Stimulated activated CD4-positive, alpha-beta T cell treated with anti-CD3 and anti-CD28 coated beads, Interleukin-12 subunit alpha, Interleukin-12 subunit beta, amount 100 ng/mL, for 48 hours (primary cell): ENCODE data around the gene MPRIP.
A peak's percentile ranks its signal among the peaks of the same experiment; 100 is the strongest.
"Not testable (repeated sequence)": the region's sequence is repeated elsewhere in the genome, so short reads cannot be mapped to it uniquely, and the experiment has no call there.

Experiments used
- DNase-seq, 3 donors: peaks; one replicate each; pipeline ENCODE4 v3.0.0-alpha.2; 2020; ENCODE audit warnings: low read depth in 2 of 3, low spot score in 1 of 3

MPRIP gene, protein sequence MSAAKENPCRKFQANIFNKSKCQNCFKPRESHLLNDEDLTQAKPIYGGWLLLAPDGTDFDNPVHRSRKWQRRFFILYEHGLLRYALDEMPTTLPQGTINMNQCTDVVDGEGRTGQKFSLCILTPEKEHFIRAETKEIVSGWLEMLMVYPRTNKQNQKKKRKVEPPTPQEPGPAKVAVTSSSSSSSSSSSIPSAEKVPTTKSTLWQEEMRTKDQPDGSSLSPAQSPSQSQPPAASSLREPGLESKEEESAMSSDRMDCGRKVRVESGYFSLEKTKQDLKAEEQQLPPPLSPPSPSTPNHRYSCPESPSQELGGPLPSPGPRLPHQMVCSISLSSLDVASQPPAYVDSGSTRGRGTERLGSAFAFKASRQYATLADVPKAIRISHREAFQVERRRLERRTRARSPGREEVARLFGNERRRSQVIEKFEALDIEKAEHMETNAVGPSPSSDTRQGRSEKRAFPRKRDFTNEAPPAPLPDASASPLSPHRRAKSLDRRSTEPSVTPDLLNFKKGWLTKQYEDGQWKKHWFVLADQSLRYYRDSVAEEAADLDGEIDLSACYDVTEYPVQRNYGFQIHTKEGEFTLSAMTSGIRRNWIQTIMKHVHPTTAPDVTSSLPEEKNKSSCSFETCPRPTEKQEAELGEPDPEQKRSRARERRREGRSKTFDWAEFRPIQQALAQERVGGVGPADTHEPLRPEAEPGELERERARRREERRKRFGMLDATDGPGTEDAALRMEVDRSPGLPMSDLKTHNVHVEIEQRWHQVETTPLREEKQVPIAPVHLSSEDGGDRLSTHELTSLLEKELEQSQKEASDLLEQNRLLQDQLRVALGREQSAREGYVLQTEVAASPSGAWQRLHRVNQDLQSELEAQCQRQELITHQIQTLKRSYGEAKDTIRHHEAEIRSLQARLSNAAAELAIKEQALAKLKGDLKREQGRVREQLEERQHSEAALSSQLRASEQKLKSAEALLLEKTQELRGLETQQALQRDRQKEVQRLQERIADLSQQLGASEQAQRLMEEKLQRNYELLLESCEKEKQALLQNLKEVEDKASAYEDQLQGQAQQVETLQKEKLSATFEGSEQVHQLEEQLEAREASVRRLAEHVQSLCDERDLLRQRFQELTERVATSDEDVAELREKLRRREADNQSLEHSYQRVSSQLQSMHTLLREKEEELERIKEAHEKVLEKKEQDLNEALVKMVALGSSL (N-terminal part only)

DNA sequence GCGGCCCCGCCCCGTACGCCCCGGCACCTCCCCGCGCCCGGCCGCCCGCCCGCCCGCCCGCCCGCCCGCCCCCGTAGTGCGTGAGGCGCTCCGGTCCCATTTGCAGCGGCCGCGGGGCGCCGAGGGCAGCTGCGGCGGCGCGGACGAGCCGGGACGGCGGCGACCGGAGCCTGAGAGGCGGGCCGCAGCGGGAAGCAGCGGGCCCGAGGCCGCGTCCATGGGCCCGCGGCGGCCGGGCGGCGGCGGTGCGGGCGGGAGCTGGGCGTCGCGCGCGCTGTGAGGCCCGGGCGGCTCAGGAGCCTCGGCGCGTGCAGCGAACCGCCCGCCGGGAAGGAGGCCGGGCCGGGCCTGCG is at the start of gene MPRIP:
Gene MPRIP (plus strand): TSS at position 74 of the 353 bp plus-strand sequence. CDS start 392 bp downstream, outside the sequence.
- DNase-seq, result no peak

DNA sequence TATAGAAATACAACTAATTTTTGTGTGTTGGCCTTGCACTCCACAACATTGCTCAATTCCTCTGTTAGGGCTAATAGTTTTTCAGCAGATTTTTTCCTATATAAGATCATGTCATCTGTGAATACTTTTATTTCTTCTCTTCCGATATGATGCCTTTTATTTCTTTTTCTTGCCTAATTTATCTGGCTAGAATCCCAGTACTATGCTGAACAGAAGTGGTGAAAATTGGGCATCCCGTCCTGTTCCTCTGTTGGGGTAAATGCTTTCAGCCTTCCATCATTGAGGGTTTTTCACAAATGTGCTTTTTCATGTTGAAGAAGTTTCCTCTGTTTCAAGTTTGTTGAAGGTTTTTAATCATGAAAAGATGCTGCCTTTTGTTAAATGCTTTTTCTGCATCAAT is 47.6 kb upstream of the MPRIP start:
- DNase-seq, result no peak

DNA sequence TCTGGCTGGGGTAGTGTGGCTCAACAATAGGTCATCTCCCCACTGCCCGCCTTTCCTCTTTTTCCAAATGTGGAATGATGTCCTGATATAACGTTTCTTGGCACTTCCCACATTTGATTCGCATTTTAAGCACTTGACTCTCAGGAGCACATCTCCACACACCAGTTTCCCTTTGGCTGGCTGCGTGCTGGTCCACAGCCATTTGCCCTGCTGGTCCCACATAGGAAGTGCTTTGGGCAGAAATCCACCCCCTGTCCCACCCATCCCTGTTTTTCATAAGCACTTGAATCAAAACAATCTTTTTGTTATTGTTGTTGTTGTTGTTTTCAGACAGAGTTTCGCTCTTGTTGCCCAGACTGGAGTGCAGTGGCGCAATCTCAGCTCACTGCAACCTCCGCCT is 46.3 kb upstream of the MPRIP start:
- DNase-seq, result no peak

DNA sequence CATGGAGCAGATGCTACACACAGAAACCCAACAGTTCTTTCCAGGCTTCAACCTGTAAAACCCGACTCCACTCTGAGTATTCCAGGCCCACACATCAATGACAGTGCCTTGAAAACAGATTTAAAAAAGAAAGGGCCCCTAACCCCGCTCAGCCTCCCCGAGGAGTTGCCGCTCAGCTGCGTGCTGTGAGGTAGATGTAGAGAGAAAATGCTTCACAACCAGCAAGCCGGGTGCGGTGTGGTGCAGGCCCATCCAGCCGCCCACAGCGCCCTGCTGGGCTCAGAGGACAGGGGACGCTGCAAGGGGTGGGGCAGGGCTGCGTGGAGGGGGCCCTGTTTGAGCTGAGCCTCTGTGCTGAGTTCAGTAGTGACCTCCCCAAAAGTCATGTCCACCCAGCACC is 45.5 kb upstream of the MPRIP start:
- not testable (repeated sequence) for DNase-seq

DNA sequence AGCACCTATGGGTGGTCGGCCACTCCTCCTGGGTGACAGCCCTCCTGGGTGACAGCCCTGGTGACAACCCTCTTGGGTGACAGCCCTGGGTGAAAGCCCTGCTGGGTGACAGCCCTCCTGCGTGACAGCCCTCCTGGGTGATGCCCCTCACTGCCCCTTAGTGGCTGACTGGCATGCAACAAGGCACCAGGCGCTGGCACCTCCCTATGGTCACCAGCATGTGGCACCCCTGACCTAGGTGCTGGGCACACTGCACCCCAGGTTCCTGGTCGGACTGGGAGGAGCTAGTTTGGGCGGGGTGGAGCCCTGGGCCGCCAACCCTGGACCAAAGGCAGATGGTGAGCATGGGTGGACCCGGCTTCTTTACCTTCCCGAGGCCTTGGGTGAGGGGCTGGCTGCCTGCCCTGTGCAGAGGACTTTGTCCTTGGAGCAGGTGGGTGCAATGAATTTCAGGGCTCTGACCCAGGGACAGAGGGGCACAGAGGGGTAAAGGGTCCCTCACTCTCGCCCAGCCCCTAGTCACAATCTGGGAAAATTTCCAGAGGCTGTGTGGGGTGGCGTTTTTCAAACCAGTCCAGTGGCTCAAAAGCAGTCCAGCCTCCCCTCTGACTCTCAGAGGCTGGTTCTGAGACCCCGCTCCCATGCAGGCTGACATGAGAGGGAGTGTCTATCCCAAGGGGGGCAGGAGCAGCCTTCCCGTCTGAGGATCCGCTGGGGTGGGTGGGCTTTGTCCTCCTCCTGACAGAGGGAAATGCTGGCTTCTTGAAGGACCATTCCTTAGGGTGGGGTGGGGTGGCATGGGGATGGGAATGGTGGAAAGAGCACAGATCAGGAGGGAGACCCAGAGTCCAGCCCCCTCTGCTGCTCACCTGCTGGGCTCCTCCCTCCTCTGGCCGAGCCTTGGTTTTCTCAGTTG is 44.5 kb upstream of the MPRIP start:
- DNase-seq, result peak in 1 of 3 donors; percentile 73

DNA sequence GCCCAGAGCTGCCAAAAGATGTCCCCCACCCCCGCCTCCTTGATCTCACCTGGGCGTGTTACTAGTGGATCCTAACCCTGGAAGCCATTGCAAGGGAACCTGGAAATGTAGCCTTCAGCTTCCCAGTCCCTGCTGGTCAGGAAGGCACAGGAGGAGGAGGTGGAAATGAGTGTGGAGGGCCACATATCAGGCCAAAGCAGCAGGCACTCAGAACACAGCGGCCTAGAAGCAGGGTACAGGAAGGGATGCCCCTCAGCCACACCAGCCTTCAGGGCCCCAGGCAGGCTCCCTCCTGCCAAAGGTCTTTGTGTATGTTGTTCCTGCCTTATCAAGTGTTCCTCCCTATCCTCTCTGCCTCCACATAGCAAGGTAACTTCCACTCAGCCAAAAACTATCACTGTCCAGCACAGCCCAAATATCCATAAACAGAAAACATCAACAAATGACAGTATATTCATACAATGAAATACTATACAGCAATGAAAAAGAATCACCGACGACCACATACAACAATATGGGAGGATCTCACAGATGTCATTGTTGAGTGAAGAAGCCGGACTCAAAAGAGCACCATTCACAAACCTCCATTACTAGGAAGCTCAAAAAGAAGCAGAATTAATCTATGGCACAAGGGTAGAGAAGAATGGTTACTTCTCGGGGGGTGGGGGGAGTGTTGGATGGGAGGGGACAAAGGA is 42.2 kb upstream of the MPRIP start:
- no peak for DNase-seq

DNA sequence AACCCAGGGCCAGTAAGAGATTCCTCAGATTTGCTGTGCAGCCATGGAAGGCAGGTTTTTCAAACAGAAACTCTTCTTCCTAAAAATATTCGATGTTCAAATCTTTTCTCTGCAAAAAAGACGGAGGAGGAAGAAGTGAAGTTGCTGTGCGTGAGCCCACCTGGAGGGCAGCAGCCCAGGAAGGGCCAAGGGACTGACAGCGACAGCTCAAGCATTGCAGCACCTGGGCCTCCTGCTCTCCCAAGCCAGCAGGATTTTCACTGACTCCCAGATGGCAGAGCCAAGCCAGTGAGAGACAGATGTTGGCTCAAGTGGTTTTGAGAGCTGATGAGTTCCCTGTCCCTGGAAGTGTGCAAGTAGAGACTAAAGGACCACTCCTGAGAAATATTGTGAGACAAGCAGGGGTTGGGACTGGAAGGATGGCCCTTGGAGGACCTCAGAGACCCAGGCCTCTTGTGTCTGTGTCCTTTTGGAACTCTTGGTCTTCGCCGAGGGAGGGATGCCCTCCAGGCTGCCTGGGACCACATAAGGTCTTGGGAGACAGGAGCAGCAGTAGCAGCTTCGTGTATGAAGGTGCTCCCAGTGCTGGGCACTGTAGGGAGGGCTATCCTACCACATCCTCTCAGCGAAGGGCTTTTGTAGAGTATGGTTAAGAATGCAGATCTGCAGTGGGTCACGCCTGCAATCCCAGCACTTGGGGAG is 41.0 kb upstream of the MPRIP start:
- no peak for DNase-seq

DNA sequence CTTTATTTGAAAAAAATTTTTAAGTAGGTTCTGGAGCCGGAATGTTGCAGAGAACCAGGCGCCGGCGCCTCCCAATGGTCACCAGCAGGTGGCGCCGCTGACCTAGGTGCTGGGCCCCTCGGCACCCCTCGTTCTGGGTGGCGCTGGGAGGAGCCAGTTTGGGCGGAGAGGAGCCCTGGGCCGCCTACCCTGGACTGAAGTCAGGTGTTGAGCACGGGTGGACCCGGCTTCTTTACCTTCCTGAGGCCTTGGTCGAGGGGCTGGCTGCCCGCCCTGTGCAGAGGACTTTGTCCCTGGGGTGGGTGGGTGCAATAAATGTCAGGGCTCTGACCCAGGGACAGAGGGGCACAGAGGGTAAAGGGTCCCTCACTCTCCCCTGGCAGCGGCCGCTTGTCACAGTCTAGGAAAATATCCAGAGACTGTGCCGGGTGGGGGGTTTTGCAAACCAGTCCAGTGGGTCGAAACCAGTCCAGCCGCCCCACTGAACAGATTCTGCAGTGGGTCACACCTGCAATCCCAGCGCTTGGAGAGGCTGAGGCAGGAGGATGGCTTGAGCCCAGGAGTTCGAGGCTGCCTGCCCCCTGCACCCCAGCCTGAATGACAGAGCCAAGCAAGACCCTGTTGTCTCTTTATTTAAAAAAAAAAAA is 40.3 kb upstream of the MPRIP start:
- DNase-seq, result peak; percentile 55 to 70 (median 67)

DNA sequence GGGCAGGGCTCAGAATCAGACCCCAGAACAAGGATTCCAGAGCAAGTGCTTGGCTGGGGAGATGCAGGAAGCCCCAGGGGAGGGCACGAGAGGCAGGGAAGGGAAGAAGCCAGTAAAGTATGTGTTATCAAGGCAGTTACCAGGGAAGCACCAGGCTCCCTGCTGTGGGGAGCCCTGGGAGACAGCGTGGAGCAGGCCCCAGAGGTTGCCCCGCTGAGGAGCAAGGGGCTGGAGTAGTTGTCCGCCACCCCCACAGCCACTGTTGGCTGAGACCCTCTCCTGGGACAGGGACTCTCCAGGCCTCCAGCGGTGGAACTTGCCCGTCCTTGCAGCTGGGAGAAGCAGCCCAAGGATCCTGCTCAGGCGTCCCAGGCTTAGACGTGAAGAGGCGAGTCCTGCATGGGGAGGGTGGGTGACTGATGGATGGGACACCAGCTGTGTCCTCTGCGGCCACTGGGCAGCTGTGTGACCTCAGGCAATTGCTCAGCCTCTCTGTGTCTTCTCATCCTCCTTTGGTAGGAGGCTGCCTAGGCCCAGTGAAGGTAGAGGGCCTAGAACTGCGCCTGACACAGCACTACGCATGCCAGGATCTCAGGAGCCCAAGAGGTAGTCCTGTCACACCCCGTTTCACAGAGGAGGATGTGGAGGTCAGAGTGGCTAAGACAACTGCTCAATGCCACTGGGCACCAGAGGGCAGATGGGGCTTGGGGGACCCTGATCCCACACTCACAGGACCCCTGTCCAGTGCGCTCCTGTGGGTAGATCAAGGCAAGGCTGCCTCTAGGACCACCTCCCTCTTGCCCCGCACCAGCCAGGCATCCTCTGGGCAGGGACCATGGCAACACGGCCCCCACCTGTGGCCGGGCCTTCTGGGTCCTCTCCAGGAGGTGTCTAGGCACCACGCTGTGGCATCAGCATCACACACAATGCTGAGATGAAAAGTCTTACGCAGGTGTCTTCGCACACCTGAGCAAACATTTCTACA is 39.2 kb upstream of the MPRIP start:
- DNase-seq, result not testable (repeated sequence)

DNA sequence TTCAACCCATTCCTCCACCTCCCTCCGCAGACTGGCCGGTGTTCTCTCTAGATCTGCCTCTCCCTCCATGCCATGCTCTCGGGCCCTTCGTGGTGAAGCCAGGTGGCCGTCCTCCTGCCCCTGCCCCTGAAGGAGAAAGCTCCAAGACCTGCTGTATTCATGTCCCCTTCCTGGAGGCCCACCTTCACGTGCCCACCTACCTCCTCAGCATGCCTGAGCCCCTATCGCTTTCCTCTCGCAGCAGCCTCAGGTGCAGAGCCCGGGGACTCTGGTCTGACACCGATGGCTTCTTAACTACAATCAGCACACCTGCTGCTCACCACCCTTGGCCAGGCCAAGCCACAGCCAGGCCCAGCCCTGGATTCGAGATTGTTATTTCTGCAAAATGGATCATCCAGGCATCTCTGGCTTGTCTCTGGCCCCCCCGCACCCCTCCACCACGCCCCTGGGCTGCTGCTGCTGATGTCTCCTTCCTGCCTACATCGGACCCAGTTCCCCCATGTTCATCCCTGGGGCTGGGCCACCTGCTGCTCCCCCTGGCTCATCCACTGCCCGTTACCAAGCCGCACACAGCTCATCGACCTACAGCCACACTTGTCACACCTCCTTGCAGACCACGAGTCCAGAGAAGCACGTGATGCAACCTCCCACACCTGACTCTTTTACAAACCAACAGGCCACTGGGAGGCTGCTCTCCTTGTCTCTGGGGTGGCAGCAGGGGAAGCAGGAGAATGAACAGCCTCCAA is 37.8 kb upstream of the MPRIP start:
- no peak for DNase-seq

DNA sequence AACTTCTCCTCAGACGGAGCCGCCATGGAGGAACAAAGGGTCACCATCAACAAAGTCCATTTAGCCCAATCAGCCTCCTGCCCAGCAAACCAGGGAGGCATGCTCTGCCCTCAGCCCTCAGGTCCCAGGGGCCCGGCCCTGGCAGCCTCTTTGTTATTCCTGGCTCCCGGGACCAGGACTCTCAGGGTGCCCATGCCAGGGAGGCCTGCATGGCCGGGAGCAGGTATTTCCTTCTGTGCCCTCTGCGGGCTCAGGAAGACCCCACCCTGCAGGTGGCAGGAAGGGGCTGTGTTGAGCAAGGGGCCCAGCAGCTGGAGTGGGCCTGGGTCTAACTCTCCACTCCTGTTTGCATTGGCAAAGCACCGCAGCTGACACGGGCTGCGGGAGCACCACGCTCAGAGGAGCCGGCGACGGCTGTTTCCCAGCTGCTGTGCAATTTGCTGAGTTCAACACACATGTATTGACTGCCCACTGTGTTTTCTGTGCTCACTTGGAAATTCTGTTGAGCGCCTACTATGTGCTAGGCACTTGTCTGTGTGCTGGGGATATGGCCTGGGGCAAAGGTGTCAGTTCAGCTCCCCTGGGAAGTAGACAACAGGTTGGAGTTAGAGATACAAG is 37.2 kb upstream of the MPRIP start:
- not testable (repeated sequence) for DNase-seq

DNA sequence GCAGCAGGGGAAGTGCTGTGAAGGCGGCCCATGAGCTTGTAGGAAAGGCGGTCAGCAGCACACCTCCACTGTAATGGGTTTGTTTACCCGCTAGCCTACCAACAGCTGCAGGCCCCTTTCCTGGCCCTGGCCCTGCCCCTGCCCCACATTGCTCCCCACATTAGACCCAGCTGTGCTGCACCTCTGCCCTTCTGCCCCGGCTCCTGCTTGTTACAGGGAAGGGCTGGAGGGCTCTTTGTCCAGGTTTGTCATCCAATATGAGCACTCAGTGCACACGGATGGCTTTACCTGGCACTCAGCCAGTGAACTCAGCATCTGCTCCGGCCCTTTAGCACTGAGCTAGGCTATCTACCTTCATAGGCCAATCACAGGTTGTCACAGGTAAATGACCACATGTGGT is 34.4 kb upstream of the MPRIP start:
- DNase-seq, result not testable (repeated sequence)

DNA sequence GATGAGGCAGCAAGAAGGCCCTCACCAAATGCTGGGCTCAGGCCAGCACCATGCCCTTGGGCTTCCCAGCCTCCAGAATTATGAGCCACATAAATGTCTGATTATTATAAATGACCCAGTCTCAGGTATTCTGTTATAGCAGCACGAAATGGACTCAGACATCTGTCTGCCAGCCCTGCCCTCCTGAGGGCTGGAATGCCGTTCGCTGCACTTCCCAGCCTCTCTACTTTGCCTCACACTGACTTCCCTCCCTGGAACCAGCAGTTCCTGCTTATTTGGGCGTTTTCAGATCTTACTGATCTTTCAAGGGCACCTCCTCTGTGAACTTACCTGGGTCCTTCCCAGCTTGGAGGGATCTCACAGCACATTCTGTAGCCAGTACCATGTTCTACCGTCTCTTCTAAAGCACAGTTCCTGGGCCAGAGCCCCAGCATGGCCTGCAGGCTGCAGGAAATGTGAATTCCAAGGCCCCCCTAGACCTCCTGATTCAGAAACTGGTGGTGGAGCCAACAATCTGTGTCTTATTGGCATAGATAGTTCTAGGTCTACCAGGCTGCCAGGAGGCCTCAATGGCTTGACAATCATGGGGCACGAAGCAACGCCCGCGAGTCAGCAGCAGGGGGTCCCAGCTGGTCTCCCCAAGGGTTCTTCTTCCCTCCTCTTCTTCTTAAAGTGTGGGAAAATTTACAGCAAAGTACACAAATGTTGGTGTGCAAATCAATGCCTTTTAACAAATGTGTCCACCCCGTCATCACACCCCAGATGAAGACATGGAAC is 33.4 kb upstream of the MPRIP start:
- DNase-seq, result not testable (repeated sequence)

DNA sequence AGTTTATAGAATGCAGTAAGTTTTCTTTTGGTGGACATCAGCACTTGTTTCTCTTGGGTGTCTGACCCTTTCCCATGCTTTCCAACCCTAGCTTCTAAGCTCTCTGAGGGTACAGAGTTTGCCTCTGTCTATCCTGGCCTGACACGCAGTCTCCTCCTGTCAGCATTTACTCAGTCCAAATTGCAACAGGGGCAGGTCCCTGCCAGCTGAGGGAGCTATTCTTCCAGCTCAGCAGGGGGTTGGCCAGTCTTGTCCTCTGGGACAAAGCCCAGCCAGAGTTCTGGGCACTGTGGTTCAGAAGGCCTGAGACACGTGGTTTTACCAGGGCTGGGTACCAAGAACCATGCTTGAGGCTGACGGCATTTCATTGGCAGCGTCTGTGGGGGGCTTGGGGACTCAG is 32.3 kb upstream of the MPRIP start:
- DNase-seq, result not testable (repeated sequence)

DNA sequence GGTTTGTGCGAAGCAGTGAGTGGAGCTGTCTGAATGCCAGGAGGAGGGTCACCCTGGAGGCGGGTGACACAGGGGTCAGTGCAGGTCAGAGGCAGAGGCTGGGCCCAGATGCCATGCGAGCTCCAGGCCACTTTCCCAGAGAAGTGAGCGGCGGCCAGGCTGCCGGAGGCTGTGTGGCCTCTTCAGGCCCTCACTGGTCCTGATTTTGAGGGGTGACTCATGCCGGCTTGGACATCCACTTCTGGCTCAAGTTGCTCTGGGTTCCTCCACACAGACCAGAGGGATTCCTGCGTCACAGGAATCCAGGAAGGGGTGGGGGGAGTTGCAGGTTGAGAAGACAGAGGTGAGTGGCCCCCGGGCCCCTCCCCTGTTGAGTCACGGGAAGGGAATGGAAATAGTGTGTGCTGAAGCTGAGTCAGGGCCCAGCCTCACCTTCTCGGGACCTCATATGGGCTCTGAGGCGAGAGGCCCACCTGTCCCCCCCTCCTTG is 31.7 kb upstream of the MPRIP start:
- DNase-seq, result not testable (repeated sequence)
